ENCODE measurements around the gene LPCAT1. TPM values are rescaled to one million over a fixed set of nuclear protein-coding genes. Genes with fewer than 3 reads are reported as not detected.
"Not testable (repeated sequence)": the region's sequence is repeated elsewhere in the genome, so short reads cannot be mapped to it uniquely, and the experiment has no call there.

Gene LPCAT1
- total and polyA plus RNA-seq, 2 of the 13 experiments (the other 11 are each of a cell fraction or from before 2014, with no cell fraction given) = 29.8 to 90.6 TPM

DNA sequence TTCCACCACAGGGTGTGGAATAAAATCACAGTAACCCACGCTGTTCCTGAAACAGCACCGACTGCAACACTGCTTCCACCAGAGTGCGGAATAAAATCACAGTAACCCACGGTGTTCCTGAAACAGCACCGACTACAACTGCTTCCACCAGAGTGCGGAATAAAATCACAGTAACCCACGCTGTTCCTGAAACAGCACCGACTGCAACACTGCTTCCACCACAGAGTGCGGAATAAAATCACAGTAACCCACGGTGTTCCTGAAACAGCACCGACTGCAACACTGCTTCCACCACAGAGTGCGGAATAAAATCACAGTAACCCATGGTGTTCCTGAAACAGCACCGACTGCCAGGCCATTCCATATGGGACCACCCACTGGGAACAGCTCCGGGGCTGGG lies 18.7 kb downstream of the LPCAT1 start:
- in situ Hi-C loops (cut with HindIII; ENCODE audit: extremely low pct_ligation_motif_present, low pct_unique_long_range_greater_than_20kb) = loop anchor here (25.0 kb wide), 1 partner anchor 132 kb away; no protein-coding TSS in a partner anchor
- H3K9ac ChIP-seq (ENCODE audit: insufficient read depth, low read depth, low read length); BruUV-seq (replicated peaks); FAIRE-seq; H3K4me2 ChIP-seq (ENCODE audit: low read depth, low read length); H2AFZ ChIP-seq (ENCODE audit: low read length); ATAC-seq; H3K27ac ChIP-seq (ENCODE audit: extremely low read length, insufficient read depth, low read length); DNase-seq (ENCODE audit: low spot score); intact Hi-C loops (cut with micrococcal nuclease; ENCODE audit: unreplicated experiment); H3K9me3 ChIP-seq (ENCODE audit: low read length); H3K4me1 ChIP-seq (ENCODE audit: insufficient read depth, low read length); CTCF ChIA-PET (ENCODE audit: low intra/inter-chr PET ratio, low total read pairs); POLR2A ChIA-PET; H3K4me3 ChIP-seq (replicated peaks in 1 of 3; ENCODE audit: insufficient read depth in 1 of 3, low read depth in 2 of 3, low read length in 3 of 3); H3K27me3 ChIP-seq (ENCODE audit: control insufficient read depth in 1 of 2, insufficient read depth in 2 of 2, low read length in 2 of 2): not testable (repeated sequence)
- WGBS (ENCODE audit: low lambda C conversion rate) = 94% methylated on average over 13 of the region's 14 CpGs
- peaks cover 16 to 35% of the 10 kb centered on the region in 2 experiments for H3K36me3 ChIP-seq (replicated peaks in 1 of 2; ENCODE audit: control insufficient read depth in 1 of 2, insufficient read depth in 2 of 2, low read length in 2 of 2)
- H3K79me2 ChIP-seq (ENCODE audit: insufficient read depth, low read length) = peaks cover 82% of the 10 kb centered on the region
- H4K20me1 ChIP-seq (ENCODE audit: insufficient read depth, low read length) = peaks cover 87% of the 10 kb centered on the region

DNA sequence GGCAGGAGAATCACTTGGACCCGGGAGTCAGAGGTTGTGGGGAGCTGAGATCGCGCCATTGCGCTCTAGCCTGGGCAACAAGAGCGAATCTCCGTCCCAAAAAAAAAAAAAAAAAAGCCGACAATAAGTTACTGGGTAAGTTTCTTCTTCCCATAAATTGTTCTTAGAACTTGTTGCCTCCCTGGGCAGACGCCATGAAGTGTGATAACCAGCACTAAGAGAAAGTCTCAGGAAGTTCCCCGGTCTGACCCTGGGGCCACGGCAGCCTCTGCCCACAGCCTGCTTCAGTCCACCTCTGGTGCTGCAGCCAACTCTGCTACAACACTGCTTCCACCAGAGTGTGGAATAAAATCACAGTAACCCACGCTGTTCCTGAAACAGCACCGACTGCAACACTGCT lies 19.1 kb downstream of the LPCAT1 start:
- no peak for FAIRE-seq
- Histone ChIP-seq H3K9me3 (ENCODE audit: low read length) (no peaks in the 10 kb centered on the region), H3K79me2 (ENCODE audit: insufficient read depth, low read length) (peaks cover 78% of the 10 kb centered on the region), H3K27ac (ENCODE audit: extremely low read length, insufficient read depth, low read length) (no peak overlapping the region), H3K4me3 (replicated peaks in 1 of 3; ENCODE audit: insufficient read depth in 1 of 3, low read depth in 2 of 3, low read length in 3 of 3) (no peak overlapping the region), H3K4me2 (ENCODE audit: low read depth, low read length) (no peak overlapping the region), H3K4me1 (ENCODE audit: insufficient read depth, low read length) (no peaks in the 10 kb centered on the region), H4K20me1 (ENCODE audit: insufficient read depth, low read length) (peaks cover 85% of the 10 kb centered on the region), H3K9ac (ENCODE audit: insufficient read depth, low read depth, low read length) (no peak overlapping the region), H3K36me3 (replicated peaks in 1 of 2; ENCODE audit: control insufficient read depth in 1 of 2, insufficient read depth in 2 of 2, low read length in 2 of 2) (peaks cover 19 to 35% of the 10 kb centered on the region in 2 experiments), H2AFZ (ENCODE audit: low read length) (no peak overlapping the region), H3K27me3 (ENCODE audit: control insufficient read depth in 1 of 2, insufficient read depth in 2 of 2, low read length in 2 of 2) (no peaks in the 10 kb centered on the region)
- ChIA-PET CTCF (ENCODE audit: low intra/inter-chr PET ratio, low total read pairs) (no interaction called here), POLR2A (no interaction called here)
- BruUV-seq (replicated peaks) = no TSS peak
- WGBS (ENCODE audit: low lambda C conversion rate) = 87% methylated on average over 10 of the region's 12 CpGs
- ATAC-seq = no peak
- intact Hi-C loops (cut with micrococcal nuclease; ENCODE audit: unreplicated experiment) (no loop called here), in situ Hi-C loops (cut with HindIII; ENCODE audit: extremely low pct_ligation_motif_present, low pct_unique_long_range_greater_than_20kb) (loop anchor here (25.0 kb wide), 1 partner anchor 133 kb away; no protein-coding TSS in a partner anchor)
- DNase-seq (ENCODE audit: low spot score) = no peak
- no peak for TF ChIP-seq GABPB1 (CRISPR knock-in tag; IDR thresholded peaks at IDR 0.05)
- TF ChIP-seq, protein P1, sequence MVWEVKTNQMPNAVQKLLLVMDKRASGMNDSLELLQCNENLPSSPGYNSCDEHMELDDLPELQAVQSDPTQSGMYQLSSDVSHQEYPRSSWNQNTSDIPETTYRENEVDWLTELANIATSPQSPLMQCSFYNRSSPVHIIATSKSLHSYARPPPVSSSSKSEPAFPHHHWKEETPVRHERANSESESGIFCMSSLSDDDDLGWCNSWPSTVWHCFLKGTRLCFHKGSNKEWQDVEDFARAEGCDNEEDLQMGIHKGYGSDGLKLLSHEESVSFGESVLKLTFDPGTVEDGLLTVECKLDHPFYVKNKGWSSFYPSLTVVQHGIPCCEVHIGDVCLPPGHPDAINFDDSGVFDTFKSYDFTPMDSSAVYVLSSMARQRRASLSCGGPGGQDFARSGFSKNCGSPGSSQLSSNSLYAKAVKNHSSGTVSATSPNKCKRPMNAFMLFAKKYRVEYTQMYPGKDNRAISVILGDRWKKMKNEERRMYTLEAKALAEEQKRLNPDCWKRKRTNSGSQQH (CRISPR knock-in tag; IDR thresholded peaks at IDR 0.05; ENCODE audit: low read depth) = no peak
- no peak for TF ChIP-seq NR2F6 (IDR thresholded peaks at IDR 0.05)
- TF ChIP-seq NR2F6 (CRISPR knock-in tag; IDR thresholded peaks at IDR 0.05) = no peak
- TF ChIP-seq ZNF850 (CRISPR knock-in tag; conservative IDR thresholded peaks at IDR 0.05) = no peak
- TF ChIP-seq ZC3H13 (CRISPR knock-in tag; IDR thresholded peaks at IDR 0.05) = no peak
- TF ChIP-seq RELA (CRISPR knock-in tag; IDR thresholded peaks at IDR 0.05) = no peak
- TF ChIP-seq TBP (CRISPR knock-in tag; IDR thresholded peaks at IDR 0.05) = no peak
- TF ChIP-seq ZNF138 (CRISPR knock-in tag; IDR thresholded peaks at IDR 0.05; ENCODE audit: low read depth) = no peak
- no peak for TF ChIP-seq ZBTB7B (CRISPR knock-in tag; IDR thresholded peaks at IDR 0.05)
- TF ChIP-seq KLF12 (CRISPR knock-in tag; IDR thresholded peaks at IDR 0.05; ENCODE audit: borderline replicate concordance) = no peak

Data from HepG2 (cell line).